Caco-2 (cell line): Measurements from ENCODE around the gene DHRS9. TPM values are rescaled to one million over a fixed set of nuclear protein-coding genes. Genes with fewer than 3 reads are reported as not detected.
"Not testable (repeated sequence)": the region's sequence is repeated elsewhere in the genome, so short reads cannot be mapped to it uniquely, and the experiment has no call there.

Experiments used
- BruUV-seq: library from RNA; stranded (reverse); fragments of 400-500 nt; replicated peaks from 2 replicates; lab custom pipeline; 2021; lab: Mats Ljungman, UMichigan
- CTCF ChIA-PET: fragments of 300-600 bp; sonication (Branson Sonifier 250); formaldehyde crosslinking; loops from one replicate; lab custom pipeline; 2022; ENCODE audit warnings: antibody characterized with exemption; lab: Charles Lee
- POLR2A ChIA-PET: fragments of 300-600 bp; sonication (Branson Sonifier 250); formaldehyde crosslinking; loops from one replicate; lab custom pipeline; 2022; ENCODE audit warnings: antibody characterized with exemption; lab: Charles Lee
- DNase-seq, 2 experiments: peaks; one replicate each; pipeline versions ENCODE4 v3.0.0 to v3.0.0-alpha.2; 2020 to 2022
- H3K27me3 ChIP-seq: replicated peaks from 2 replicates; pipeline ENCODE4 v1.6.0; 2011; ENCODE audit warnings: low read length; ENCODE audit not compliant: control insufficient read depth, insufficient read depth
- H3K36me3 ChIP-seq: 2 replicates; pipeline ENCODE4 v1.5.1; 2011; ENCODE audit warnings: low read length; ENCODE audit not compliant: control insufficient read depth, insufficient read depth
- H3K4me1 ChIP-seq: fragments of 250-450 bp; sonication (Bioruptor Pico); 2 replicates; pipeline ENCODE4 v1.5.1; 2020; ENCODE audit warnings: mild to moderate bottlenecking
- H3K4me3 ChIP-seq: 2 replicates; pipeline ENCODE4 v1.5.1; 2011; ENCODE audit warnings: low read depth, mild to moderate bottlenecking, control low read depth, low read length
- H3K9me3 ChIP-seq: fragments of 250-450 bp; sonication (Bioruptor Pico); 2 replicates; pipeline ENCODE4 v1.5.1; 2020; ENCODE audit warnings: mild to moderate bottlenecking, moderate library complexity
- H3K27ac Mint-ChIP-seq: one replicate; pipeline ENCODE4 v1.8.0; 2022; ENCODE audit warnings: mixed read lengths; ENCODE audit not compliant: unreplicated experiment
- H3K27me3 Mint-ChIP-seq: one replicate; pipeline ENCODE4 v1.8.0; 2022; ENCODE audit warnings: mixed read lengths; ENCODE audit not compliant: insufficient read depth, unreplicated experiment
- H3K36me3 Mint-ChIP-seq: one replicate; pipeline ENCODE4 v1.8.0; 2022; ENCODE audit warnings: mild to moderate bottlenecking, mixed read lengths; ENCODE audit not compliant: insufficient read depth, unreplicated experiment
- H3K4me1 Mint-ChIP-seq: one replicate; pipeline ENCODE4 v1.8.0; 2022; ENCODE audit warnings: low read depth, mixed read lengths; ENCODE audit not compliant: unreplicated experiment
- H3K4me3 Mint-ChIP-seq: one replicate; pipeline ENCODE4 v1.8.0; 2022; ENCODE audit warnings: mild to moderate bottlenecking, moderate library complexity, mixed read lengths; ENCODE audit not compliant: unreplicated experiment
- H3K9me3 Mint-ChIP-seq: one replicate; pipeline ENCODE4 v1.8.0; 2022; ENCODE audit warnings: mixed read lengths; ENCODE audit not compliant: unreplicated experiment
- intact Hi-C: fragments of 100-400 bp; cut with micrococcal nuclease; formaldehyde crosslinking; loops from one replicate; pipeline ENCODE4 v1.10.0; 2022; ENCODE audit not compliant: unreplicated experiment
- total RNA-seq: library from RNA; stranded (reverse); gene quantifications from 2 replicates; pipeline ENCODE4 v1.2.3, GENCODE V29; 2022
- TF ChIP-seq, protein P1 (sequence below), 2 experiments: fragments of 200-600 bp in 1 of 2; IDR thresholded peaks; 1 replicate in 1 of 2; 2 replicates in 1 of 2; pipeline versions ENCODE4 v1.5.1 to v1.8.0; 2011 to 2022; ENCODE audit warnings: antibody characterized with exemption in 1 of 2, control low read depth in 1 of 2, inconsistent platforms in 1 of 2, low read depth in 1 of 2, low read length in 1 of 2, mild to moderate bottlenecking in 1 of 2, moderate library complexity in 1 of 2; ENCODE audit not compliant: insufficient read depth in 1 of 2, severe bottlenecking in 1 of 2, unreplicated experiment in 1 of 2

The DHRS9 gene
- total RNA-seq, 1 experiment from 2014 or later: not detected

DNA sequence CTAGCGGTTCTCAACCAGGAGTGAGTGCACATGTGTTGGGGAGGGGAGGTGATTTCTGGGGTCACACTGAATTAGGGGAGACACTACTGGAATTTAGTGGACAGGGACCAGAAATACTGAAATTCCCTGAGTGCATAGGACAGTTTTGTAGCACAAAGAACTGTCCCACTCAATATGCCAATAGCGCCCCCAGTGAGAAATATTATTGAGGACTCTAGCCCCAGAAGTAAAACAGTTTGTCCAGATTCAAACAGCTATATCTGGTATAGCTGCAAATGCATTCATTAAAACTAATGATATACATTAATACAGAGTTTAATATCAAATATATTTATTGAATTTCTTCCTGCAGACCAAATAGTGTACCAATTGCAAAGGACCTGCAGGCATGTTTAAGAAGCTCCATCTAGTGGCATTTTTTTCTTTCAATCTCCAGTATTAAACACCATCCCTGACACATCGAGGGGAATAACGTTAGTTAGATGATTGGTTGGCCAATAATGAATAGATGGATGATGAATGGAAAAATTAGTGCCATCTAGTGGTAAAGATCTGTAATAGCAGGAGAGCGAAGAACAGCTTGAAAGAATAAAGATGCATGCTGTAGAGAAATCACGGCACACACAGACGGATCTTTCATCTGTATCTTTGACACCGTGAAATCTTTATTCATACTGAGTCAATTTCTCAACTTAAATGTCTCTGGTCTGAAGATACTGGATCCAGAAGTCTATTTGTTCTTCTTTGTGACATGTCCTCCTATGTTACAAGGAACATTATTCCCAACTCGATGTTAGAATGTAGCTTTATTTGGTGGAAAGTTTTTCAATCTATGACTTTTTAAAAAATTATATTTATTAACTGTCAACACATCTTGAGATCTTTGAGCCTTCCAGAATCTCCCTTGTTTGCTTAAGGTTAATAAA, 62.5 kb downstream of the DHRS9 start:
- DNase-seq: peak in 1 of 2 experiments; percentile 39
- ChIA-PET POLR2A (no interaction called here), CTCF (interaction anchor here (0.7 to 1.4 kb wide), 5 partner anchors 10 to 266 kb away, joined by 3 to 28 read pairs (median 4); no protein-coding TSS in a partner anchor)
- Mint-ChIP-seq H3K27ac (no peak overlapping the region), H3K36me3 (peaks cover 44% of the 10 kb centered on the region), H3K9me3 (no peaks in the 10 kb centered on the region), H3K27me3 (no peaks in the 10 kb centered on the region), H3K4me3 (no peak overlapping the region), H3K4me1 (no peaks in the 10 kb centered on the region)
- intact Hi-C loops: loop anchor here (1.0 to 5.0 kb wide), 3 partner anchors 23 to 265 kb away; no protein-coding TSS in a partner anchor
- Histone ChIP-seq H3K9me3 (no peaks in the 10 kb centered on the region), H3K27me3 (no peaks in the 10 kb centered on the region), H3K4me1 (no peaks in the 10 kb centered on the region), H3K36me3 (no peaks in the 10 kb centered on the region), H3K4me3 (no peak overlapping the region)
- BruUV-seq: no TSS peak
- TF ChIP-seq, protein P1, sequence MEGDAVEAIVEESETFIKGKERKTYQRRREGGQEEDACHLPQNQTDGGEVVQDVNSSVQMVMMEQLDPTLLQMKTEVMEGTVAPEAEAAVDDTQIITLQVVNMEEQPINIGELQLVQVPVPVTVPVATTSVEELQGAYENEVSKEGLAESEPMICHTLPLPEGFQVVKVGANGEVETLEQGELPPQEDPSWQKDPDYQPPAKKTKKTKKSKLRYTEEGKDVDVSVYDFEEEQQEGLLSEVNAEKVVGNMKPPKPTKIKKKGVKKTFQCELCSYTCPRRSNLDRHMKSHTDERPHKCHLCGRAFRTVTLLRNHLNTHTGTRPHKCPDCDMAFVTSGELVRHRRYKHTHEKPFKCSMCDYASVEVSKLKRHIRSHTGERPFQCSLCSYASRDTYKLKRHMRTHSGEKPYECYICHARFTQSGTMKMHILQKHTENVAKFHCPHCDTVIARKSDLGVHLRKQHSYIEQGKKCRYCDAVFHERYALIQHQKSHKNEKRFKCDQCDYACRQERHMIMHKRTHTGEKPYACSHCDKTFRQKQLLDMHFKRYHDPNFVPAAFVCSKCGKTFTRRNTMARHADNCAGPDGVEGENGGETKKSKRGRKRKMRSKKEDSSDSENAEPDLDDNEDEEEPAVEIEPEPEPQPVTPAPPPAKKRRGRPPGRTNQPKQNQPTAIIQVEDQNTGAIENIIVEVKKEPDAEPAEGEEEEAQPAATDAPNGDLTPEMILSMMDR (IDR thresholded peaks at IDR 0.05; ENCODE audit: insufficient read depth in 1 of 2, low read depth in 1 of 2, low read length in 1 of 2, severe bottlenecking in 1 of 2, unreplicated experiment in 1 of 2): peak; percentile 63 to 79

DNA sequence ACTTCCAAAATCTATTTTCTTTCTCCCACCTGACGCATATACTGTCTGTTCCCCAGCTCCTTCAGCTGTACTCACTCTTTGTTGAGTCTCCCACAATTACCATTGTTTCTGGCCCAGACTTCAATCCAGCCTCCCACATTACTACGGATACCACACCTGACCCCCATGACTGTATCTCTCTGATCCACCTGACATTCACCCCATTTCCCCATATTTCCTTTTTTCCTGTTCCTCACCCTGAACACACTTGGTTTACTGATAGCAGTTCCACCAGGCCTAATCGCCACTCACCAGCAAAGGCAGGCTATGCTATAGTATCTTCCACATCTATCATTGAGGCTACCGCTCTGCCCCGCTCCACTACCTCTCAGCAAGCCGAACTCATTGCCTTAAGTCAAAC, 64.9 kb downstream of the DHRS9 start:
- H3K4me3 ChIP-seq, H3K9me3 Mint-ChIP-seq, H3K27ac Mint-ChIP-seq, CTCF ChIA-PET, H3K9me3 ChIP-seq, H3K4me1 Mint-ChIP-seq, H3K4me1 ChIP-seq, H3K36me3 ChIP-seq, DNase-seq, H3K4me3 Mint-ChIP-seq, H3K27me3 ChIP-seq, H3K27me3 Mint-ChIP-seq, POLR2A ChIA-PET, BruUV-seq: not testable (repeated sequence)
- peaks cover 21% of the 10 kb centered on the region for H3K36me3 Mint-ChIP-seq
- intact Hi-C loops: loop anchor here (5.0 kb wide), 1 partner anchor 263 kb away; no protein-coding TSS in a partner anchor

DNA sequence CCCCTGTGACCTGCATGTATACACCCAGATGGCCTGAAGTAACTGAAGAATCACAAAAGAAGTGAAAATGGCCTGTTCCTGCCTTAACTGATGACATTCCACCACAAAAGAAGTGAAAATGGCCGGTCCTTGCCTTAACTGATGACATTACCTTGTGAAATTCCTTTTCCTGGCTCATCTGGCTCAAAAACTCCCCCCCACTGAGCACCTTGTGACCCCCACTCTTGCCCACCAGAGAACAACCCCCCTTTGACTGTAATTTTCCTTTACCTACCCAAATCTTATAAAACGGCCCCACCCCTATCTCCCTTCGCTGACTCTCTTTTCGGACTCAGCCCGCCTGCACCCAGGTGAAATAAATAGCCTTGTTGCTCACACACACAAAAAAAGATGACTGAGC, 67.1 kb downstream of the DHRS9 start:
- H3K9me3 ChIP-seq, H3K9me3 Mint-ChIP-seq, H3K4me1 Mint-ChIP-seq, H3K36me3 Mint-ChIP-seq, H3K27ac Mint-ChIP-seq, H3K27me3 ChIP-seq, BruUV-seq, H3K36me3 ChIP-seq, POLR2A ChIA-PET, DNase-seq, H3K4me3 Mint-ChIP-seq, H3K4me3 ChIP-seq, H3K27me3 Mint-ChIP-seq, H3K4me1 ChIP-seq, intact Hi-C loops: not testable (repeated sequence)
- CTCF ChIA-PET: interaction anchor here (1.2 kb wide), 1 partner anchor 27 kb away, joined by 3 read pairs; no protein-coding TSS in a partner anchor

DNA sequence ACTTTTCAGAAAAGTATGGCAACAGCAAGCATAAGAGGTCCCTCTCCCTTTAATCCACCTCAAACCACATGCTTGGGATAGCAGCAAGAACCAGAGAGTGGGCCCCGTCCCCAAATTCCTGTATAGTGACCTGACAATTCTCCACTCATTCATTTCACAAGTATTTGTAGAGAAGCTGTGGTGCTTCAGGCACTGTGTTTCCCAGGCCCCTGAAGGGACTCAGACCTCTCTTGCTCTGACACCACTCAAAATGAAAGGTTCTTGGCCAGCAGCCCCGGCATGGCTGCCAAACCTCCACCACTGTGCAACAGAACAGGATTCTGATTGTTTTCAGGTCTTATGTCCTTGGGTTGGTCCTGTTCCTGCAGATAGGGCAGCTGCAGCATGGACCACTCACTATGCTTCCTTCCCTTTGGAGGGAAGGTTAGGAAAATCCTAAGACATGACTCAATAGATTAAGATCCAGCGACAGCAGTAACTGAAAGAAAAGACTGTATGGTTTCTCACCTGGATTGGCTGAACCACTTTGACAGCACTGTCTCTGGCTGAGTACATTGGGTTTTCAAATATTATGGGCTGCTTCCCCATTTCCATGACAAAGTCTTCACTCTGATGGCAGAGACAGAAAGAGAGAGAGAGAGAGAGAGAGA, 67.6 kb downstream of the DHRS9 start:
- TF ChIP-seq, protein P1 (IDR thresholded peaks at IDR 0.05; ENCODE audit: insufficient read depth in 1 of 2, low read depth in 1 of 2, low read length in 1 of 2, severe bottlenecking in 1 of 2, unreplicated experiment in 1 of 2): no peak
- H3K4me3 Mint-ChIP-seq: no peak overlapping the region
- no peaks in the 10 kb centered on the region for H3K9me3 ChIP-seq
- H3K4me1 Mint-ChIP-seq: no peaks in the 10 kb centered on the region
- H3K36me3 ChIP-seq: no peaks in the 10 kb centered on the region
- DNase-seq: no peak
- H3K4me1 ChIP-seq: no peaks in the 10 kb centered on the region
- no peaks in the 10 kb centered on the region for H3K27me3 Mint-ChIP-seq
- H3K27ac Mint-ChIP-seq: peak overlapping the region; percentile 21
- ChIA-PET CTCF (no interaction called here), POLR2A (no interaction called here)
- no peaks in the 10 kb centered on the region for H3K36me3 Mint-ChIP-seq
- no peaks in the 10 kb centered on the region for H3K27me3 ChIP-seq
- no TSS peak for BruUV-seq
- no peak overlapping the region for H3K4me3 ChIP-seq
- H3K9me3 Mint-ChIP-seq: no peaks in the 10 kb centered on the region
- intact Hi-C loops: no loop called here
